HepG2 (cell line): Measurements from ENCODE around the gene CEP120. TPM values are rescaled to one million over a fixed set of nuclear protein-coding genes. Genes with fewer than 3 reads are reported as not detected.

Experiments
- BHLHE40 ChIP-seq: IDR thresholded peaks from 2 replicates; pipeline ENCODE4 v1.6.1; 2011; ENCODE audit warnings: low read length, improper control_type of control experiment
- JUN ChIP-seq: sonication (generic); formaldehyde crosslinking; IDR thresholded peaks from 2 replicates; pipeline ENCODE4 v1.4.0; 2020; ENCODE audit warnings: mild to moderate bottlenecking, missing genetic modification reagents
- KAT8 ChIP-seq: IDR thresholded peaks from 2 replicates; pipeline ENCODE4 v1.6.1; 2016; ENCODE audit warnings: missing genetic modification reagents, missing compliant biosample characterization
- RBM39 ChIP-seq: fragments of 200-400 bp; formaldehyde crosslinking; IDR thresholded peaks from one replicate; pipeline ENCODE4 v1.6.1; 2018; ENCODE audit warnings: antibody characterized with exemption, mild to moderate bottlenecking, low read depth, low read length; ENCODE audit not compliant: poor library complexity, severe bottlenecking
- TARDBP ChIP-seq: sonication (generic); formaldehyde crosslinking; IDR thresholded peaks from 2 replicates; pipeline ENCODE4 v1.8.0; 2022; ENCODE audit warnings: mild to moderate bottlenecking, missing genetic modification reagents
- ZNF274 ChIP-seq: sonication (generic); formaldehyde crosslinking; IDR thresholded peaks from 2 replicates; pipeline ENCODE4 v1.5.1; 2020; ENCODE audit warnings: mild to moderate bottlenecking, missing genetic modification reagents
- ZNF280D ChIP-seq: sonication (generic); formaldehyde crosslinking; IDR thresholded peaks from 2 replicates; pipeline ENCODE4 v1.5.1; 2020; ENCODE audit warnings: mild to moderate bottlenecking, missing genetic modification reagents
- ZNF556 ChIP-seq: sonication (generic); formaldehyde crosslinking; IDR thresholded peaks from 2 replicates; pipeline ENCODE4 v1.4.0; 2020; ENCODE audit warnings: mild to moderate bottlenecking, missing genetic modification reagents, borderline replicate concordance
- ZNF557 ChIP-seq: sonication (generic); formaldehyde crosslinking; IDR thresholded peaks from 2 replicates; pipeline ENCODE4 v1.4.0; 2020; ENCODE audit warnings: missing genetic modification reagents
- polyA plus RNA-seq, 8 experiments: library from polyadenylated mRNA; depleted of rRNA in 3 of 8; stranded (reverse) in 7 of 8; unstranded in 1 of 8; fragments of >200 nt; fragmentation: Illumina TruSeq in 4 of 8; extraction: Trizol in 4 of 8; gene quantifications; 2 replicates each; pipeline versions ENCODE4 v1.2.1 to v1.2.3, GENCODE V29; 2011 to 2016; ENCODE audit warnings: low read depth in 4 of 8, missing spikeins in 1 of 8, mixed read lengths in 1 of 8; ENCODE audit not compliant: insufficient read depth in 1 of 8
- total RNA-seq, 5 experiments: library from RNA; depleted of rRNA; stranded (reverse); fragments of >200 nt; fragmentation: Illumina TruSeq; extraction: Trizol; gene quantifications; 2 replicates each; pipeline ENCODE4 v1.2.3, GENCODE V29; 2016; ENCODE audit warnings: low read depth in 1 of 5
- TF ChIP-seq, protein P1 (sequence below): sonication (generic); formaldehyde crosslinking; IDR thresholded peaks from 2 replicates; pipeline ENCODE4 v1.9.0; 2022; ENCODE audit warnings: low read depth, missing genetic modification reagents
- TF ChIP-seq, protein P2 (sequence below): sonication (generic); formaldehyde crosslinking; IDR thresholded peaks from 2 replicates; pipeline ENCODE4 v1.4.0; 2020; ENCODE audit warnings: missing genetic modification reagents
- TF ChIP-seq, protein P3 (sequence below): sonication (generic); formaldehyde crosslinking; IDR thresholded peaks from 2 replicates; pipeline ENCODE4 v1.4.0; 2020; ENCODE audit warnings: missing genetic modification reagents

CEP120 gene
- total and polyA plus RNA-seq, 2 of the 13 experiments (the other 11 are each of a cell fraction or from before 2014, with no cell fraction given) = 8.0 to 14.7 TPM

- TF ChIP-seq ZNF280D = 0 out of 2 replicates have a peak, but pooled peaks have one; percentile 13
- TF ChIP-seq, protein P1, sequence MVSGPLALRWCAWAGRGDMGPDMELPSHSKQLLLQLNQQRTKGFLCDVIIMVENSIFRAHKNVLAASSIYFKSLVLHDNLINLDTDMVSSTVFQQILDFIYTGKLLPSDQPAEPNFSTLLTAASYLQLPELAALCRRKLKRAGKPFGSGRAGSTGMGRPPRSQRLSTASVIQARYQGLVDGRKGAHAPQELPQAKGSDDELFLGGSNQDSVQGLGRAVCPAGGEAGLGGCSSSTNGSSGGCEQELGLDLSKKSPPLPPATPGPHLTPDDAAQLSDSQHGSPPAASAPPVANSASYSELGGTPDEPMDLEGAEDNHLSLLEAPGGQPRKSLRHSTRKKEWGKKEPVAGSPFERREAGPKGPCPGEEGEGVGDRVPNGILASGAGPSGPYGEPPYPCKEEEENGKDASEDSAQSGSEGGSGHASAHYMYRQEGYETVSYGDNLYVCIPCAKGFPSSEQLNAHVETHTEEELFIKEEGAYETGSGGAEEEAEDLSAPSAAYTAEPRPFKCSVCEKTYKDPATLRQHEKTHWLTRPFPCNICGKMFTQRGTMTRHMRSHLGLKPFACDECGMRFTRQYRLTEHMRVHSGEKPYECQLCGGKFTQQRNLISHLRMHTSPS = no peak
- peak; percentile 78 for TF ChIP-seq ZNF556 (CRISPR knock-in tag)
- peak; percentile 95 for TF ChIP-seq KAT8 (CRISPR knock-in tag)
- 0 out of 2 replicates have a peak, but pooled peaks have one; percentile 50 for TF ChIP-seq ZNF557
- TF ChIP-seq JUN (CRISPR knock-in tag) = no peak
- peak; percentile 88 for TF ChIP-seq TARDBP
- TF ChIP-seq, protein P2, sequence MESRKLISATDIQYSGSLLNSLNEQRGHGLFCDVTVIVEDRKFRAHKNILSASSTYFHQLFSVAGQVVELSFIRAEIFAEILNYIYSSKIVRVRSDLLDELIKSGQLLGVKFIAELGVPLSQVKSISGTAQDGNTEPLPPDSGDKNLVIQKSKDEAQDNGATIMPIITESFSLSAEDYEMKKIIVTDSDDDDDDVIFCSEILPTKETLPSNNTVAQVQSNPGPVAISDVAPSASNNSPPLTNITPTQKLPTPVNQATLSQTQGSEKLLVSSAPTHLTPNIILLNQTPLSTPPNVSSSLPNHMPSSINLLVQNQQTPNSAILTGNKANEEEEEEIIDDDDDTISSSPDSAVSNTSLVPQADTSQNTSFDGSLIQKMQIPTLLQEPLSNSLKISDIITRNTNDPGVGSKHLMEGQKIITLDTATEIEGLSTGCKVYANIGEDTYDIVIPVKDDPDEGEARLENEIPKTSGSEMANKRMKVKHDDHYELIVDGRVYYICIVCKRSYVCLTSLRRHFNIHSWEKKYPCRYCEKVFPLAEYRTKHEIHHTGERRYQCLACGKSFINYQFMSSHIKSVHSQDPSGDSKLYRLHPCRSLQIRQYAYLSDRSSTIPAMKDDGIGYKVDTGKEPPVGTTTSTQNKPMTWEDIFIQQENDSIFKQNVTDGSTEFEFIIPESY (CRISPR knock-in tag) = peak; percentile 69; the same call in 1 of the 2 replicates
- TF ChIP-seq, protein P3, sequence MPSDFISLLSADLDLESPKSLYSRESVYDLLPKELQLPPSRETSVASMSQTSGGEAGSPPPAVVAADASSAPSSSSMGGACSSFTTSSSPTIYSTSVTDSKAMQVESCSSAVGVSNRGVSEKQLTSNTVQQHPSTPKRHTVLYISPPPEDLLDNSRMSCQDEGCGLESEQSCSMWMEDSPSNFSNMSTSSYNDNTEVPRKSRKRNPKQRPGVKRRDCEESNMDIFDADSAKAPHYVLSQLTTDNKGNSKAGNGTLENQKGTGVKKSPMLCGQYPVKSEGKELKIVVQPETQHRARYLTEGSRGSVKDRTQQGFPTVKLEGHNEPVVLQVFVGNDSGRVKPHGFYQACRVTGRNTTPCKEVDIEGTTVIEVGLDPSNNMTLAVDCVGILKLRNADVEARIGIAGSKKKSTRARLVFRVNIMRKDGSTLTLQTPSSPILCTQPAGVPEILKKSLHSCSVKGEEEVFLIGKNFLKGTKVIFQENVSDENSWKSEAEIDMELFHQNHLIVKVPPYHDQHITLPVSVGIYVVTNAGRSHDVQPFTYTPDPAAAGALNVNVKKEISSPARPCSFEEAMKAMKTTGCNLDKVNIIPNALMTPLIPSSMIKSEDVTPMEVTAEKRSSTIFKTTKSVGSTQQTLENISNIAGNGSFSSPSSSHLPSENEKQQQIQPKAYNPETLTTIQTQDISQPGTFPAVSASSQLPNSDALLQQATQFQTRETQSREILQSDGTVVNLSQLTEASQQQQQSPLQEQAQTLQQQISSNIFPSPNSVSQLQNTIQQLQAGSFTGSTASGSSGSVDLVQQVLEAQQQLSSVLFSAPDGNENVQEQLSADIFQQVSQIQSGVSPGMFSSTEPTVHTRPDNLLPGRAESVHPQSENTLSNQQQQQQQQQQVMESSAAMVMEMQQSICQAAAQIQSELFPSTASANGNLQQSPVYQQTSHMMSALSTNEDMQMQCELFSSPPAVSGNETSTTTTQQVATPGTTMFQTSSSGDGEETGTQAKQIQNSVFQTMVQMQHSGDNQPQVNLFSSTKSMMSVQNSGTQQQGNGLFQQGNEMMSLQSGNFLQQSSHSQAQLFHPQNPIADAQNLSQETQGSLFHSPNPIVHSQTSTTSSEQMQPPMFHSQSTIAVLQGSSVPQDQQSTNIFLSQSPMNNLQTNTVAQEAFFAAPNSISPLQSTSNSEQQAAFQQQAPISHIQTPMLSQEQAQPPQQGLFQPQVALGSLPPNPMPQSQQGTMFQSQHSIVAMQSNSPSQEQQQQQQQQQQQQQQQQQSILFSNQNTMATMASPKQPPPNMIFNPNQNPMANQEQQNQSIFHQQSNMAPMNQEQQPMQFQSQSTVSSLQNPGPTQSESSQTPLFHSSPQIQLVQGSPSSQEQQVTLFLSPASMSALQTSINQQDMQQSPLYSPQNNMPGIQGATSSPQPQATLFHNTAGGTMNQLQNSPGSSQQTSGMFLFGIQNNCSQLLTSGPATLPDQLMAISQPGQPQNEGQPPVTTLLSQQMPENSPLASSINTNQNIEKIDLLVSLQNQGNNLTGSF = 0 out of 2 replicates have a peak, but pooled peaks have one; percentile 6
- peak; percentile 47; the same call in 1 of the 2 replicates for TF ChIP-seq BHLHE40
- peak; percentile 89 for TF ChIP-seq RBM39
- TF ChIP-seq ZNF274 = peak; percentile 84
Observed at GRCh38 chr5:123423278-123424149, at the start of gene CEP120 (continued).
